PC-9 (cell line): ENCODE results near the gene SLC25A4.

Source experiments
- EZH2 ChIP-seq: fragments of 200-600 bp; sonication (generic); IDR thresholded peaks from 2 replicates; pipeline ENCODE4 v1.8.0; 2017; ENCODE audit warnings: antibody characterized with exemption, low read depth
- TF ChIP-seq, protein P1 (sequence below): fragments of 200-600 bp; sonication (generic); conservative IDR thresholded peaks from 2 replicates; pipeline ENCODE4 v1.6.1; 2017; ENCODE audit warnings: mixed run types, antibody characterized with exemption, mild to moderate bottlenecking, moderate library complexity

GRCh38 chr4:185112104-185112503, 31.0 kb upstream of the SLC25A4 start:
- TF ChIP-seq, protein P1, sequence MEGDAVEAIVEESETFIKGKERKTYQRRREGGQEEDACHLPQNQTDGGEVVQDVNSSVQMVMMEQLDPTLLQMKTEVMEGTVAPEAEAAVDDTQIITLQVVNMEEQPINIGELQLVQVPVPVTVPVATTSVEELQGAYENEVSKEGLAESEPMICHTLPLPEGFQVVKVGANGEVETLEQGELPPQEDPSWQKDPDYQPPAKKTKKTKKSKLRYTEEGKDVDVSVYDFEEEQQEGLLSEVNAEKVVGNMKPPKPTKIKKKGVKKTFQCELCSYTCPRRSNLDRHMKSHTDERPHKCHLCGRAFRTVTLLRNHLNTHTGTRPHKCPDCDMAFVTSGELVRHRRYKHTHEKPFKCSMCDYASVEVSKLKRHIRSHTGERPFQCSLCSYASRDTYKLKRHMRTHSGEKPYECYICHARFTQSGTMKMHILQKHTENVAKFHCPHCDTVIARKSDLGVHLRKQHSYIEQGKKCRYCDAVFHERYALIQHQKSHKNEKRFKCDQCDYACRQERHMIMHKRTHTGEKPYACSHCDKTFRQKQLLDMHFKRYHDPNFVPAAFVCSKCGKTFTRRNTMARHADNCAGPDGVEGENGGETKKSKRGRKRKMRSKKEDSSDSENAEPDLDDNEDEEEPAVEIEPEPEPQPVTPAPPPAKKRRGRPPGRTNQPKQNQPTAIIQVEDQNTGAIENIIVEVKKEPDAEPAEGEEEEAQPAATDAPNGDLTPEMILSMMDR, result no peak
- no peak for TF ChIP-seq EZH2
